WTC11 (cell line): ENCODE measurements around the gene RNF43.

Experiments
- FOXJ3 ChIP-seq: sonication (generic); formaldehyde crosslinking; IDR thresholded peaks from 2 replicates; pipeline ENCODE4 v1.9.0; 2021; ENCODE audit warnings: missing genetic modification reagents, mild to moderate bottlenecking, borderline replicate concordance
- SP1 ChIP-seq: sonication (generic); formaldehyde crosslinking; conservative IDR thresholded peaks from 2 replicates; pipeline ENCODE4 v1.8.1; 2022; ENCODE audit warnings: missing genetic modification reagents
- TF ChIP-seq, protein P1 (sequence below): sonication (generic); formaldehyde crosslinking; IDR thresholded peaks from 2 replicates; pipeline ENCODE4 v1.8.1; 2022; ENCODE audit warnings: low read depth, mild to moderate bottlenecking, moderate library complexity, missing genetic modification reagents, borderline replicate concordance

DNA sequence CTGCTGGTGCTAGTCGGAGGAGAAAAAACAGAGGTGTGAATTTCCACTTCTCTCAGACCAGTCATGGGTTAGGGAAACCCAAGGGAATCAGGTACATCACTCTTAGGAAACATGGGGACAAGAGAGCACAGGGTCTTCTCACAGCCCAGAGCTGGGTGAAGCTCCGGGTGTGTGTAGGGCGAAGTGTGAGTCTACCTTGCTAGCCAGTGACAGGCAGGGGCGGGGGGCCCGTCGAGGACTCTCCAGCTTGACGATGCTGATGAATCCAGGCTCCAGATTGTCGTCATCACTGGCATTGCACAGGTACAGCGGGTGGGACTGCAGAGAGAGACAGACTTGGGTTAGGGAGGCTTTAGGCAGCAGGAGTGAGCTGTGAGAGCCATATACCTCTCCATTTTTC lies 46.6 kb downstream of the RNF43 start:
- no peak for TF ChIP-seq FOXJ3 (CRISPR knock-in tag)
- TF ChIP-seq, protein P1, sequence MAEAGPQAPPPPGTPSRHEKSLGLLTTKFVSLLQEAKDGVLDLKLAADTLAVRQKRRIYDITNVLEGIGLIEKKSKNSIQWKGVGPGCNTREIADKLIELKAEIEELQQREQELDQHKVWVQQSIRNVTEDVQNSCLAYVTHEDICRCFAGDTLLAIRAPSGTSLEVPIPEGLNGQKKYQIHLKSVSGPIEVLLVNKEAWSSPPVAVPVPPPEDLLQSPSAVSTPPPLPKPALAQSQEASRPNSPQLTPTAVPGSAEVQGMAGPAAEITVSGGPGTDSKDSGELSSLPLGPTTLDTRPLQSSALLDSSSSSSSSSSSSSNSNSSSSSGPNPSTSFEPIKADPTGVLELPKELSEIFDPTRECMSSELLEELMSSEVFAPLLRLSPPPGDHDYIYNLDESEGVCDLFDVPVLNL (CRISPR knock-in tag) = no peak
- no peak for TF ChIP-seq SP1 (CRISPR knock-in tag)
